Mammary epithelial cell (primary cell): ENCODE data around the gene SKP2.

Experiments used
- EZH2 ChIP-seq: IDR thresholded peaks from 2 replicates; pipeline ENCODE4 v1.6.1; 2012; ENCODE audit warnings: low read length, inconsistent platforms, borderline replicate concordance
- TF ChIP-seq, protein P1 (sequence below), 2 donors: IDR thresholded peaks in 1 of 2; conservative IDR thresholded peaks in 1 of 2; 2 replicates each; pipeline ENCODE4 v1.5.1; 2011 to 2012; ENCODE audit warnings: inconsistent platforms in 2 of 2, low read length in 2 of 2, mild to moderate bottlenecking in 2 of 2, control low read depth in 1 of 2, low read depth in 1 of 2; ENCODE audit not compliant: insufficient read depth in 1 of 2; ENCODE audit errors: extremely low read depth in 1 of 2

- TF ChIP-seq, protein P1, sequence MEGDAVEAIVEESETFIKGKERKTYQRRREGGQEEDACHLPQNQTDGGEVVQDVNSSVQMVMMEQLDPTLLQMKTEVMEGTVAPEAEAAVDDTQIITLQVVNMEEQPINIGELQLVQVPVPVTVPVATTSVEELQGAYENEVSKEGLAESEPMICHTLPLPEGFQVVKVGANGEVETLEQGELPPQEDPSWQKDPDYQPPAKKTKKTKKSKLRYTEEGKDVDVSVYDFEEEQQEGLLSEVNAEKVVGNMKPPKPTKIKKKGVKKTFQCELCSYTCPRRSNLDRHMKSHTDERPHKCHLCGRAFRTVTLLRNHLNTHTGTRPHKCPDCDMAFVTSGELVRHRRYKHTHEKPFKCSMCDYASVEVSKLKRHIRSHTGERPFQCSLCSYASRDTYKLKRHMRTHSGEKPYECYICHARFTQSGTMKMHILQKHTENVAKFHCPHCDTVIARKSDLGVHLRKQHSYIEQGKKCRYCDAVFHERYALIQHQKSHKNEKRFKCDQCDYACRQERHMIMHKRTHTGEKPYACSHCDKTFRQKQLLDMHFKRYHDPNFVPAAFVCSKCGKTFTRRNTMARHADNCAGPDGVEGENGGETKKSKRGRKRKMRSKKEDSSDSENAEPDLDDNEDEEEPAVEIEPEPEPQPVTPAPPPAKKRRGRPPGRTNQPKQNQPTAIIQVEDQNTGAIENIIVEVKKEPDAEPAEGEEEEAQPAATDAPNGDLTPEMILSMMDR (conservative IDR thresholded peaks at IDR 0.05 in 1 of 2, IDR thresholded peaks at IDR 0.05 in 1 of 2; ENCODE audit: extremely low read depth in 1 of 2, insufficient read depth in 1 of 2, low read depth in 1 of 2, low read length in 2 of 2): no peak
- no peak for TF ChIP-seq EZH2
These were observed 6.2 kb downstream of the SKP2 start for GRCh38 chr5:36158144-36158543.
